HG02610 (cell line): Measurements from ENCODE around the gene POLL.

Experiments
- ATAC-seq: cut with Tn5 transposase; IDR thresholded peaks from one replicate; pipeline ENCODE4 v1.9.1; 2021; ENCODE audit warnings: mild to moderate bottlenecking, moderate library complexity; ENCODE audit not compliant: unreplicated experiment

The POLL gene

GRCh38 chr10:101562231-101562630 is 25.8 kb downstream of the POLL start:
- no peak for ATAC-seq

- ATAC-seq = no peak
Measured at GRCh38 chr10:101561068-101561915, 26.8 kb downstream of the POLL start.

DNA sequence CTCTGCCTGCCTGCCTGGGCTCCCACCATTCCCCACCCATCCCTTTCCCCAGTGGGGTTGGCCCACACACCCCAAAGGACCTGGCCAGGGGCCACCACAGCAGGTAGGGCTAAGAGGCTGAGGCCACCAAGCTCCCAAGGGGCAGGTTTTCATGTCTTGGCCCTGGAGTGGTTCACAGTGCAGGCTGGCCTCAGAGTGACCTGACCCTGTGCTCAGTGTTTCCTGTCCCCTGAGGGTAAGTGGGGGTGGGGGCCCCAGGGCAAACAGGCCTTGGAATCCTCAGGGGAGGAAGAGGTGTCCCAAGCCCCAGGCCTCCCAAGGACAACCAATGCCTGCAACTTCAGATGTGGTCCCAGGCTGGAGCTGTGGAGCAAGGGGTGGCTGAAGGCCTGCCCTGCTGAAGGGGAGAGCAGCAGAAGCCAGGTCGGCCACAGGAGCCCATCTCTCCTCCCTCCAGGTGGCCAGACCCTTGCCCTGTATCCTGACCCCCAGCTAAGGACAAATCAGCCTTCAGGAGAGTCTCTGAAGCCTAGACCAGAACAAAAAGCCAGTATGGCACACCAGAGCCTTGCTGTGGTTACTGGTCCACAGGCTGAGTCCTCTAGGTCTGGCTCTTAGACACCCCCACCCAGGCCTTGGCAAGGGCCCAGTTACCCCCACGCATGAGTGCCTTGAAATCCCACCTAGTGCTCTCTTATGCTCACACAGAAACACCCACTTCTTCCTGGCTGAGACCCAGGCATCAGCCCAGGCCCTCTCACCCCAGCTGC is 27.6 kb downstream of the POLL start:
- ATAC-seq = no peak

- ATAC-seq = no peak
Measured at GRCh38 chr10:101559596-101560297, 28.3 kb downstream of the POLL start.

GRCh38 chr10:101558671-101559595 is 29.1 kb downstream of the POLL start:
- no peak for ATAC-seq

GRCh38 chr10:101558204-101558603 is 29.9 kb downstream of the POLL start:
- no peak for ATAC-seq

DNA sequence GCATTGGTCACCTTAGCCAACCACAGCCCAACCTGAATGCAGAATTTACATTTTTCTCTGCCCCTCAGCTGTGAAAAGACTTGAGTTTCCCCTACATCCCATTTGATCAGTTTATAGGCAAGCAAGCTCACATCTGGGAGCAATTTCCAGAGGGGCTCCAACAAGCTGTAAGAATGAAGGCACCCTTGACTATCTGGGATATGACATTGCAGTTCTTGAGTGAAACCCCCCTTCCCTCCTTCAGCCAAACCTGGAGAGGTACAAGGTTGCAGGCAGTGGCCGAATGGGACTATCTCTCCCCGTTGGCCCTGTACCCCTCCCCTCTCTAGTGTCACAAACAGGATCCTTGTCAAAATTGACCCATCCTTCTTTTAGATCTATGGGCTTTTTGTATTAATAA is 30.5 kb downstream of the POLL start:
- no peak for ATAC-seq

DNA sequence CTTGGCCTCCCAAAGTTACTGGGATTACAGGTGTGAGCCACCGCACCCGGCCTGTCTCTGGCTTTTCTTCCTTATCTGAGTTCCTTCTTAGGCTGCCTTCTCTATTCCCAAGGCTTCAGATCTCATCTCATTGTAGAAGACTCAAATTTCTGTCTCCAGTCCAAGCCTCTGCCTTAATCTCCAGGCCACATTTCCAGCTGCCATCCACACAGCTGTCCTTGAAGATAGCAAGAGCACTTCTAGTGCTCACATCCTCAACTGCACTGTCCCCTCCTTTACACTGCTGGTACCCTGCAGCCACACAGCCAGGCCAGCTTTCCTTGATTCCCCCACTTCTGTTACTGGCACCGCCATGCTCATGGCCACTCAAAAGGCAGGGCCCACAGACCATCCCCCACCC is 35.6 kb downstream of the POLL start:
- ATAC-seq = no peak

GRCh38 chr10:101550965-101551364 is 37.1 kb downstream of the POLL start:
- no peak for ATAC-seq

DNA sequence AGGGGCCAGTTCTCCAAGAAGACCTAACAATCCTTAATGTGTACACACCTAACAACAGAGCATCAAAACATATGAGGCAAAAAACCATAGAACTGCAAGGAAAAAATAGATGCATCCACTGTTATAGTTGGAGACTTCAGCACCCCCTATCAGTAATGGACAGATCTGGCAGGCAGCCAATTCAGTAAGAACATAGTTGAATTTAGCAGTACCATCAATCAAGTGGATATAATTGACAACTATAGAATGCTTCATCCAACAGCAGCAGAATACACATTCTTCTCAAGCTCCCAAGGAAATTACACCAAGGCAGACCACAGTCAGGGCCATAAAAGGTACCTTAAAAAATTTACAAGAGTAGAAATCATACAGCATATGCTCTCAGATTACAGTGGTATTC is 42.2 kb downstream of the POLL start:
- ATAC-seq = no peak

DNA sequence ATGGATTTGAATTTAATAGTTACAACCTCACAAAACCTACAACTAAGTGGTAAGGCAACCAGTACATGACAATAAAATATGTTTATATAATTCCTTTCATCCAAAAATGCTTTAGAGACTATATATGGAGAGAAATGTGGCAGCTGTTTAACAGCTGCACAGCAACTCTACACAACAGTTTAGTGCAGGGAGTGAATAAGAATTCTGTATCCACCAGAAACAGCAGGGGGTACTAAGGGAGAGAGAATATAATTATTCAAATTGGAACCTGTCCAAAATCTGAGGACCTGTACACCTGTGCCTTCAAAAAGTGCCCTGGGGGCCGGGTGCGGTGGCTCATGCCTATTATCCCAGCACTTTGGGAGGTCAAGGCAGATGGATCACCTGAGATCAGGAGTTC is 49.6 kb downstream of the POLL start:
- ATAC-seq = no peak

DNA sequence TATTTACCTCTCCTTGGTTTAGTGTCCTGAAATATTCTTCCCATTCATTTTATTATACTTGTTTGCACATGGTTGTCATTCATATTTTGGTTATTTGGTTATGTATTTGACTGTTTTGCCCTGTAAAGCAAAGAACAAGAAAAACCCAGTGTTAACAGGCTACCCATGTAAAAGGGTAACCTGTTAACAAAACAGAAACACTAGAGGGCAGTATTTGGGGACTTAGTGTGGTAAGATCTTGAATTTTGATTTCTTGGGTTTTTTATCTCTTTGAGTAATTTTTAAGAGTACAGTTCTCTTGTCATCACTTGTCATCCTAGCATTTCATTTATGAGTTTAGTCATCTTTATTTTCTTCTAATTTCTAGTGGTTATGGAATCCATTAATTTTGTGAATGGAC is 51.3 kb downstream of the POLL start:
- ATAC-seq = no peak

- ATAC-seq = peak; percentile 50
Measured at GRCh38 chr10:101535949-101536348, 52.1 kb downstream of the POLL start.

DNA sequence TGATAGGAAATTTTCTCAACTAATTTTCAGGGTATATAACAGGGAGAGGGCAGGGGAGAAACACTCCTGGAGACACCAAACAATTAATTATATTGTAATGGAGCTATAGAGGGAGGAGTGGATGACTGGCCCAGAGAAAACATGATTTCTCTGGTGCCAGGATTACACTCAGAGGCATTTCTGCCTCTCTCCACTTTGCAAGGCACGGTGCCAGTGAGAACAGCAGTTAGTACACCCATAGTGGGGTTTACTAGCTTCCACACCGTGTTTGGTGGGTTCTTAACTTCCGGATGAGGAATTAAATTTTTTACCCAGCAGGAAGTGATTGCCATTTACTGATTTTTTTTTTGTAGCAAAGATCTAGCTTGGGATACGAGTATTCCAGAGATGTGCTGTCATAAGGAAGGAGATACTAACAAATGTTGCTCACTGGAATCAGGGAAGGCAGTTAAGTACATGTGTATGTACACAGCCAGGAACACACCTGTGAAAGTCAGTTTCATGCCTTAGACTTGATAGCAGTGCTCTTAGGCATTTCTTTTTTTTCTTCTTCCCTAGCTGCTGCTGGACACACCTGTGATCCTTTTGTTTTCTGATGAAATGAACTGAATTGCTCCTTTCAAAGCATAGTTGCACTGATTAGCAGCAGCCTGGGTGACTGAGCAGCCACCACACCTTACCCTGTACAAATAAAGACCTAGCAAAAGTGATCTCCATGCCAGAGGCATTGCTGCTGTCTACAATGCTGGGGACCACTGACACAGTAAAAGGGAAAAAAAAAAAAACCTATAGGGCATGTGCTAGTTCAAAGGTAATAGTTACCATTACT is 58.1 kb downstream of the POLL start:
- ATAC-seq = no peak

DNA sequence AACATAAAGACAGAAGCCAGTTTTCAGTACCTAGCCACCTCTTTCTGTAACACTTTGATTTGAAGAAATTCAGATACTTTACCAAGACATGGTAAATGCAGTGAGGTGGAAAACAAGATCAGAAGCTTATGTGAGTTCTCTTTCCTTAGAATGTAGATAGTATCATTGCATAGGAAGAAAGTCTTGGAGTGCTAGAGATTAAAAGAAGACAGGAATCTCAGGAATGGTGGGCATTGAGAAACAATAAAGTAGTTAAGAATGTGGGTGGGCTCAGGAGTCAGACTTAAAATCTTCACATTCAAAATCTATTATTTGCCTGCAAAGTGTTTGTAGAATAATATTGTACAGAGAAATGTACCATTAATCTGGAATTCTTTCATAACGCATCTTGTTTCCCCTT is 58.9 kb downstream of the POLL start:
- ATAC-seq = no peak
